GM21529 (cell line): ENCODE data around the gene SLC35G1.

Experiments
- ATAC-seq: cut with Tn5 transposase; IDR thresholded peaks from one replicate; pipeline ENCODE4 v1.9.1; 2021; ENCODE audit not compliant: unreplicated experiment

SLC35G1 gene

GRCh38 chr10:93876381-93876780, 17.4 kb upstream of the SLC35G1 start:
- ATAC-seq = no peak

DNA sequence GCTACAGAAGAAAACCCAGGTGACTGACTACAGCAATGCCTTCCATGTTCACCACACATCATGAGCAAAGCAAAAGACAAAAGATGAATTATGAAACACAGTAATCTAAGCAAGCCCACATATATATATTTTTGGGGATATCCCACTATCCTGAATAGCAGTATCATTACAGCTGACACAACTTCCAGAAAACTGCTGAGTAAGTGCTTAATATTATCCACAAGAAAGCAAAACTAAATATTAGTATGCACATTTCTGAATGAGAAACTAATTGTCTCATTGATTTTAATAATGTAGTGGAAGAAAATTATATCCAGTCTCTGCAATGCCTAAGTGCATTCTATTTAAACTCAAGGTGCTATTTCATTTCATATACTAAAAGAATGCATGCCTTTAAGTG, 14.5 kb upstream of the SLC35G1 start:
- ATAC-seq = no peak

DNA sequence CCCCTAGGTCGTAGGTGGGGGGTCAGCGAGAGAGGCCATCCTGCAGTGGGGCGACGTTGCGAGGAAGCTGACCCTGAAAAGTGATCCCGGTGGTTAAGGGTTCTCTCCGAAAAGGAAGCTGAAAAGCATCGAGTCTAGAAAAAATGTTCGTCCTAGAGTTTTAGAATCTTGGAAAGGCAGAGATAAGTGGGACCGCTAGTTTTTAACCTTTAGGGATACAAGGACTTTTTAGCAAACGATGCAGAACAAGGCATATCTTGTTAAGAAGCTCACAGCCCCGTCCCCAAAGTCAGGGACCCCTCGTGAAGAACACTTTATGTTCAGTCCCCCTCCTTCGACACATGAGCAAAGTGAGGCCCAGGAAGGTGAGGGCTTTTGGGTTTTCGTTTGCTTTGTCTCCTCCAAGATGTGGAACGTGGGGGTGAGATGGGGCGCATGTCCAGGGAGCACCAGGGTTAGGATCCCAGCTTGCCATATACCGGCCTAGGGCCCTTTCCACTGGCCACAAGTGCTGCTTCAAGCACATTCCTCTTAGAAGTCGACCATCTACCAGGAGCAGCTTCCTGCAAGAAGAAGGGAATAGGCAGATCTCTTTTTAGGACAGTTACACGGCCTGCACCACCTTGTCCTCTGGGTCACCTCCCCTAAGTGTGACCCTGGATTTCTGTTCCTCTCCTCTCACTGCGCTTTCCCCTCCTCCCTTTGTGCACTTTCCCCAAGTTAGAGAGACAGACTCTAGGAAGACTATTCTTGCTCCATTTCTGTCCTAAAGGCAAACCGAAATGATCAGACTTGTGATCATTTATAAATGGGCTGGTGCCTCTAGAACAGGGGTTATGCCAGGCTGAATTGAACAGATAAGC, 969 bp downstream of the SLC35G1 start:
- no peak for ATAC-seq

DNA sequence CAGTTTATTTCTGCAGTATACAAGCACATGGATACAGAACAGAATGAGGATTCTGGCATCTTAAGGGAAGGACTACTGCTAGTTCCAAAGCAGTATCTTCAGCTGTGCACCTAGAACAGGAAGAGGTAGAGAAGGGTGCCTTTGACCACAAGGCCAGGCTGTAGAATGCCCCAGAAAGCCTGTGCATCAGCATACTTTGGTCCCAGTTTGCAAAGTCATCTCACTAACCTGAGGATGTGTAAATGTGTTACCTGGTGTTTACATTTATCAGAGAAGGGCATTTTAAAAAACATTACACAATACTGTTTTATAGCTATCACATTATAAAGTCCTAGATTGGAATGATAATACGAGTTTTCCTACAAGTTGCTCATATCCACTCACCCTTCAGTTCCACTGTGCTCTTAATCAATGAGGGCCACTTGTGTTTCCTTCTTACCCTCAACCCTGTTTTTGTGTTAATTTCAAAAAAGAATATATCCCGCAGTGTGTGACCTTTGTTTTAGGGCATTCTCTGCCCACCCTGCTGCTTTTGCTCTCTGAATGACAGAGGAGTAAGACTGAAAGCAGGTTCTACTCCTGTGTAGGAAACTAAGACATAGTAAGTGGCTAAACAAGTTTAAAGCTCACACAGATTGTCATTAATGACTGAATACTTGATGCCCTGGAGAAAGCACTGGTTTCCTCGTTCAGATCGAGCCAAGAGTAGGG, 3.4 kb downstream of the SLC35G1 start:
- ATAC-seq = no peak

DNA sequence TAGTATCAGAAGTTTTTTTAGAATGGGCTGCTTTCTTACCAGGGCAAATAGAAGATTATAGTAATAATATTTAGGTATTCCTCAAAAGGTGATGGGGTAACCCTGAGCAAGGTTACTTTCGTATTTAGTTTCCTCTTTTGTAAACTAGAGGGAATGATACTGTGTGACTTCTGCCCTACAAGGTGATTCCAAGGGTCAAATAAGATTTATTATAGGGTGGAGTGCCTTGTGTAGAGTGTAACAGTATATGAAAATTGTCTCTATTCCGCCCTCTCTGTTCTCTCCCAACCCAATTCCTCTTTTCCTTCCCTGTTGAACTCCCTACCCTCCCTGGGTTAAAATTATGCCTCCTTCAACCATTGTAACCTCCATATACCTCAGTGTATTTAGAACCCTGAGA, 5.3 kb downstream of the SLC35G1 start:
- no peak for ATAC-seq

- no peak for ATAC-seq
Observed at GRCh38 chr10:93903051-93903450, 9.3 kb downstream of the SLC35G1 start.

- no peak for ATAC-seq
Observed at GRCh38 chr10:93904901-93905300, 11.1 kb downstream of the SLC35G1 start.

DNA sequence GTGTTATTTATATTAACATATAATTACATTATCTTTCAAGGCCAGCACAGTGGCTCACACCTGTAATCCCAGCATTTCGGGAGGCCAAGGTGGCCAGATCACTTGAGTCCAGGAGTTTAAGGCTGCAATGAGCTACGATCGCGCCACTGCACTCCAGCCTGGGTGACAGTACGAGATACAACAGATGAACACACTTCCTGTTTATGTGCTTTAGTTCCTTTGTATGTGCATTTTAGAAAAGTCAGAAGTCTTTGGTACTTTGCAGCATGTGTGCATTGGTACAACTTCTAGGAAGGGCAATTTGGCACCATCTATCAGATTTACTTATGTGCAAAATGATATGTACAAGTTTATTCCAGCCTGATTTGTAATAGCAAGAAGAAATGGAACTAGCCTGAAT, 13.3 kb downstream of the SLC35G1 start:
- ATAC-seq = no peak

DNA sequence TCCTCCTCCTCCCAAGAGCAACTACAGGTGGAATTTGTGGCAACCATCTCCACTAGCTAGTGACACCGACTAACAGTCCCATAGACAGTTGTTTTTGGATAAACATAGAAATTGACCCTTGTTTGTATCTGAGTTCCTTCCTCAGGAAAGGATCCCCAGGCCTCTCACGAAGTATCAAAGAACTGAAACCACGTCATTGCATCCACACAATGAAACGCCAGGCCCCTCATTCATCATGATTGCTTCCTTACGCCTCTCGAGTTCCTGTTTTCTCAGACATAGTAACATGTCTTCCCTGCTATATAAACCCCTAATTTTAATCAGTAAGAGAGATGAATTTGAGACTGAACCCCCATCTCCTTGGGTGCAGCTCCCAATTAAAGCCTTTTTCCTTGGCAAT, 18.1 kb downstream of the SLC35G1 start:
- ATAC-seq = no peak

DNA sequence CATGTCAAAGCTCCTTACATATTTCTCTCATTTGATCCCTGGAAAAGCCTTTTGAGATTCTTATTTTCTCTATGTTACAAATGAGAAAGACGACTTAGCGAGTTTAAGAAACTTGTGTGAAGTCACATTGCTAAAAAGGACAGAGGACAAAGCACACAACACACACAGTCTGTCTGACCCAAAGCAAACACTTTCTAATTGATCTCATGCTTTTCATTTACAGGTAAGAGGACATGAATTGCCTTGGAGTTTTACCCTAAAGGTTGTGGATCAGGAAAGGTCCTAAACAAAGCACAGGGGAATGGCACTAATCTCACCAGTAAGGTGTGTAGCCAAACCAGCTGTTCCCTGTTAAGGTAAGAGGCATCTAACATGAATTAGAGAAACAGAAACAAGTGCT, 18.7 kb downstream of the SLC35G1 start:
- no peak for ATAC-seq

- no peak for ATAC-seq
Observed at GRCh38 chr10:93913706-93914105, 19.9 kb downstream of the SLC35G1 start.

GRCh38 chr10:93915598-93915997, 21.8 kb downstream of the SLC35G1 start:
- no peak for ATAC-seq

- ATAC-seq = no peak
Observed at GRCh38 chr10:93916257-93917063, 22.7 kb downstream of the SLC35G1 start.

DNA sequence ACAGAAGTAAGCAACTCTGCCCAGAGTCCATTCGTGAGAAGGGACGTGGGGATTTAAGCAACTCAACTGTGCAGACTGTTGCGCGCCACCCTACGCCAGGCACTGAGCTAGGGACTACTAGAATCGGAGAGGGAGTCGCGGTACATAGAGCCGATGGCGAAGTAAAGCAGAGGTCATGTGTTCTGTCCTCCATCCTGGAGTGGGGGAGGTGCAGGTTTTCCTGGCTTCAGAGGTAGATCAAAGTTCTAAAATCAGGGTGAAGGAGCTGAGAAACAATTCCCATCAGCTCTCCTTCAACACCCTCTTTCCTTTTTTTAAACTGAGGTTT, 23.2 kb downstream of the SLC35G1 start:
- ATAC-seq = no peak

DNA sequence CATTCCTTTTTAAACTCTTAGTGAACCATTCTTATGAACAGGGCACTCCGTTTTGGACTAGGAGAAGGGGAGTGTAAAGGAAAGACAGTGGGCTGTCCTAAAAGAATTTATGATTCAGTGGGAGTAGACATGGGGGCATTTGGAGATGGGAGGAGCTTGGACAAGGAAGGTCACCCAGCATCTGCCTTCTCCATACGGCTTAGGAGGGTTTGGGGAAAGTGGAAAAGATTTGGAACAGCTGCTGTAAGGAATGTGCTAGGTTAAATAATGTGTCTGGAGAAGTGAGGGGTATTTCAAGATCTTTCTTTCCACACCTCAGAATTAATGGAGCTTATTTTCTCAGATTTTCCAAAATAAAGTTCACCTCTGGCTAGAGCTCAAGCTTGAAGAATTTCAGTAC, 24.0 kb downstream of the SLC35G1 start:
- no peak for ATAC-seq

- no peak for ATAC-seq
Observed at GRCh38 chr10:93921338-93921737, 27.6 kb downstream of the SLC35G1 start.

- ATAC-seq = no peak
Observed at GRCh38 chr10:93926613-93927012, 32.8 kb downstream of the SLC35G1 start.

GRCh38 chr10:93938140-93938539, 44.4 kb downstream of the SLC35G1 start:
- no peak for ATAC-seq

- ATAC-seq = no peak
Observed at GRCh38 chr10:93940881-93941280, 47.1 kb downstream of the SLC35G1 start.

- ATAC-seq = no peak
Observed at GRCh38 chr10:93941606-93942005, 47.8 kb downstream of the SLC35G1 start.

- no peak for ATAC-seq
Observed at GRCh38 chr10:93945819-93946218, 52.0 kb downstream of the SLC35G1 start.

DNA sequence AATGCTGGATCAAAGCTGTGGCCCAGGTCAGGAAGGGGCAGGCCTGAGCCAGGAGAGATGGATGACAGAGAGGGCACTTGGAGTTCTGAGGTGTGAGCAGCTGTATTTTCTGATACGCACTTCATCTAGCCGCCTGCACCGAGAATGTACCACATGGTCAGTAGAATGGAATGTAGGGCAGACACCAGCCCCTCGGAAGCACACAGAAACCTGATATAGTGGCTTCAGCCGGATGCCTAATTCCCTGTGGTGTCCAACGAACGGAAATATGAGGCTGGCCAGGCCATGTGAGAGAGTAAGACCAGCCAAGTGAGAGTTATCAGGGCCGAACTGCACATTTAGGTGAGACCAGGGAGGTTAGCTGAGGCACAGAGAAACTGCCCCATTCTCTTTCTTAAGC, 53.3 kb downstream of the SLC35G1 start:
- ATAC-seq = no peak
